WI38 (cell line): ENCODE measurements around the gene SPNS2.

Source experiments
- H3K4me3 ChIP-seq: 2 replicates; pipeline ENCODE4 v1.5.1; 2011; ENCODE audit warnings: low read depth, mild to moderate bottlenecking, control low read depth, low read length
- TF ChIP-seq, protein P1 (sequence below): IDR thresholded peaks from 2 replicates; pipeline ENCODE4 v1.5.1; 2012; ENCODE audit warnings: low read depth, mild to moderate bottlenecking, control low read depth, low read length

The SPNS2 gene

GRCh38 chr17:4511199-4511932 lies 12.7 kb downstream of the SPNS2 start:
- no peak overlapping the region for H3K4me3 ChIP-seq
- TF ChIP-seq, protein P1, sequence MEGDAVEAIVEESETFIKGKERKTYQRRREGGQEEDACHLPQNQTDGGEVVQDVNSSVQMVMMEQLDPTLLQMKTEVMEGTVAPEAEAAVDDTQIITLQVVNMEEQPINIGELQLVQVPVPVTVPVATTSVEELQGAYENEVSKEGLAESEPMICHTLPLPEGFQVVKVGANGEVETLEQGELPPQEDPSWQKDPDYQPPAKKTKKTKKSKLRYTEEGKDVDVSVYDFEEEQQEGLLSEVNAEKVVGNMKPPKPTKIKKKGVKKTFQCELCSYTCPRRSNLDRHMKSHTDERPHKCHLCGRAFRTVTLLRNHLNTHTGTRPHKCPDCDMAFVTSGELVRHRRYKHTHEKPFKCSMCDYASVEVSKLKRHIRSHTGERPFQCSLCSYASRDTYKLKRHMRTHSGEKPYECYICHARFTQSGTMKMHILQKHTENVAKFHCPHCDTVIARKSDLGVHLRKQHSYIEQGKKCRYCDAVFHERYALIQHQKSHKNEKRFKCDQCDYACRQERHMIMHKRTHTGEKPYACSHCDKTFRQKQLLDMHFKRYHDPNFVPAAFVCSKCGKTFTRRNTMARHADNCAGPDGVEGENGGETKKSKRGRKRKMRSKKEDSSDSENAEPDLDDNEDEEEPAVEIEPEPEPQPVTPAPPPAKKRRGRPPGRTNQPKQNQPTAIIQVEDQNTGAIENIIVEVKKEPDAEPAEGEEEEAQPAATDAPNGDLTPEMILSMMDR = no peak

DNA sequence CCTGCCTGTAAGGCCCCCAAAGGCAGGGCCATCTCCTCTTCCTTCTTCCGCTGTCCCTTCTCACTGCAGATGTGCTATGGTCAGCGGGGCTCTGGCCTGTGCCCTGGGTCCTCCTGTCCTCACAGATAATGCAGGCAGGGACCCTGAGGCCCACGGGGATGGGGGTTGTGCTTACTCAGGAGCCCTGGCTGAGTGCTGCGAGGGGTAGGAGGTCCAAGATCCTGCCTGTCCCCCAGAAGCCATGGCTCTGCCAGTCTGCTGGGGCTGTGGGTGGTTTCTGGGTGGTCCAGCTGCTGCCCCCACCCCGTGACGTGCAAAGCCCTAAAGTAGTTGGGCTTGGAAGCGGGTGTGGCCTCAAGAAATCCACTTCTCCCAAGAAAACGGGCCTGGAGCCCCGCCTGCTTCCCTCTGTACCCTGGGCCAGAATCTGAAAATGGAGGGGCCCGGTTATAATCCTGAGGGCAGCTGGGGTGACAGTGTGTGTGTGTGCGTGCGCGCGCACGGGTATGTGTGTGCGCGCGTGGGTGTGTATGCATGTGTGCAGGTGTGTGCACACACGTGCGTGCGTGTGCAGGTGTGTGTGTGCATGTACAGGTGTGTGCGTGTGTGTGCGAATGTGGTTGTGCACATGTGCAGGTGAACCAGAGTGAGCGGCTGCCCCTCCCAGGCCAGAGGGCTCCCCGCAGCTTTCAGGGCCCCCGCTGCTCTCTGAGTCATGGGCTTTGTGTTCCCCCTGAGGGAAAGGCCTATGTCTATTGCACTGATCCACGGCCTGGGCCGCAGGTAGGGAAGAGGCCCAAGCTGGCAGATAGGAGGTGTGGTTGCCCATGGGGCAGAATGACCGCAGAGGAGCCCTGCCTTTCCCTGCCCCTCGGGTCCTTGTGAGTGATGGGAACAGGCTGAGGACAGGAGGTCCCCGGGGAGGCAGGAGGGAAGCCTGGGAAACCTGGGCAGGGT lies 13.8 kb downstream of the SPNS2 start:
- no peak overlapping the region for H3K4me3 ChIP-seq
- TF ChIP-seq, protein P1 = no peak

- no peak overlapping the region for H3K4me3 ChIP-seq
- TF ChIP-seq, protein P1 = no peak
Measured at GRCh38 chr17:4513113-4514032, 14.7 kb downstream of the SPNS2 start.

GRCh38 chr17:4514206-4514605 lies 15.5 kb downstream of the SPNS2 start:
- H3K4me3 ChIP-seq = no peak overlapping the region
- TF ChIP-seq, protein P1 = no peak

GRCh38 chr17:4514779-4515178 lies 16.1 kb downstream of the SPNS2 start:
- TF ChIP-seq, protein P1 = no peak
- H3K4me3 ChIP-seq = no peak overlapping the region

GRCh38 chr17:4515501-4515900 lies 16.8 kb downstream of the SPNS2 start:
- TF ChIP-seq, protein P1 = no peak
- H3K4me3 ChIP-seq = no peak overlapping the region
